Thymus (tissue), 11 donors: ENCODE data around the gene CYGB. TPM values are rescaled to one million over a fixed set of nuclear protein-coding genes. Genes with fewer than 3 reads are reported as not detected.

ENCODE experiments used
- DNase-seq, 9 donors: peaks; one replicate each; pipeline ENCODE4 v3.0.0-alpha.2; 2013; ENCODE audit warnings: low spot score in 9 of 9, low read depth in 6 of 9, missing footprints in 1 of 9
- H3K27ac ChIP-seq, 2 donors: one replicate each; pipeline ENCODE4 v1.5.1; 2013; ENCODE audit warnings: control low read depth in 1 of 2, low read depth in 1 of 2, low read length in 1 of 2, mild to moderate bottlenecking in 1 of 2, moderate library complexity in 1 of 2
- H3K27me3 ChIP-seq, 2 donors: one replicate each; pipeline ENCODE4 v1.5.1; 2013; ENCODE audit warnings: low read length in 1 of 2; ENCODE audit not compliant: control insufficient read depth in 2 of 2, insufficient read depth in 1 of 2
- H3K36me3 ChIP-seq, 2 donors: one replicate each; pipeline ENCODE4 v1.5.1; 2013; ENCODE audit warnings: low read length in 1 of 2, mild to moderate bottlenecking in 1 of 2, moderate library complexity in 1 of 2; ENCODE audit not compliant: control insufficient read depth in 2 of 2, insufficient read depth in 2 of 2
- H3K4me1 ChIP-seq, 2 donors: one replicate each; pipeline ENCODE4 v1.5.1; 2013; ENCODE audit warnings: low read length in 2 of 2; ENCODE audit not compliant: control insufficient read depth in 2 of 2, insufficient read depth in 2 of 2
- H3K4me3 ChIP-seq, 2 donors: one replicate each; pipeline ENCODE4 v1.5.1; 2013; ENCODE audit warnings: low read length in 2 of 2, control low read depth in 1 of 2, mild to moderate bottlenecking in 1 of 2
- H3K9me3 ChIP-seq, 2 donors: one replicate each; pipeline ENCODE4 v1.5.1; 2013; ENCODE audit warnings: low read length in 1 of 2, mild to moderate bottlenecking in 1 of 2; ENCODE audit not compliant: control insufficient read depth in 2 of 2, insufficient read depth in 1 of 2
- whole genome bisulfite sequencing: extraction: QIAGEN DNeasy Blood & Tissue Kit; methylation state at CpG from one replicate; pipeline ENCODE4 v1.1.7; 2013; 5-methylcytosine and 5-hydroxymethylcytosine counted together
- polyA plus RNA-seq: library from polyadenylated mRNA; stranded (reverse); fragments of 200-250 nt; gene quantifications from one replicate; pipeline ENCODE4 v1.2.3, GENCODE V29; 2013
- total RNA-seq: library from RNA; stranded (reverse); fragments of 120-200 nt; gene quantifications from one replicate; pipeline ENCODE4 v1.2.4, GENCODE V29; 2013
- donor health status: healthy.

The CYGB gene
- total and polyA plus RNA-seq, 2 donors = 1.6 to 12.1 TPM

- Histone ChIP-seq H3K27me3 (no peaks in the 10 kb centered on the region), H3K9me3 (no peaks in the 10 kb centered on the region), H3K4me1 (peaks cover 15 to 22% of the 10 kb centered on the region in 2 donors), H3K4me3 (no peak overlapping the region), H3K36me3 (no peaks in the 10 kb centered on the region), H3K27ac (no peak overlapping the region)
- WGBS = 97% methylated on average over 22 of the region's 22 CpGs
- DNase-seq = no peak
Observed at GRCh38 chr17:76487451-76488192, 49.9 kb downstream of the CYGB start.

- Histone ChIP-seq H3K4me3 (no peak overlapping the region), H3K4me1 (peaks cover 7 to 14% of the 10 kb centered on the region in 2 donors), H3K27ac (no peak overlapping the region), H3K36me3 (no peaks in the 10 kb centered on the region), H3K27me3 (no peaks in the 10 kb centered on the region), H3K9me3 (no peaks in the 10 kb centered on the region)
- 56% methylated on average over 11 of the region's 11 CpGs for WGBS
- DNase-seq = no peak
Observed at GRCh38 chr17:76485569-76485968, 51.9 kb downstream of the CYGB start.

- no peak overlapping the region for H3K4me3 ChIP-seq
- H3K4me1 ChIP-seq = peaks cover 7 to 15% of the 10 kb centered on the region in 2 donors
- H3K36me3 ChIP-seq = no peaks in the 10 kb centered on the region
- no peaks in the 10 kb centered on the region for H3K27me3 ChIP-seq
- DNase-seq = no peak
- no peak overlapping the region for H3K27ac ChIP-seq
- H3K9me3 ChIP-seq = no peaks in the 10 kb centered on the region
- 97% methylated on average over 11 of the region's 11 CpGs for WGBS
Observed at GRCh38 chr17:76484228-76484725, 53.2 kb downstream of the CYGB start.

- DNase-seq = peak in 2 of 9 donors; percentile 30 to 47
- Histone ChIP-seq H3K36me3 (peaks cover 0 to 2% of the 10 kb centered on the region in 2 donors), H3K4me3 (no peak overlapping the region), H3K9me3 (no peaks in the 10 kb centered on the region), H3K27me3 (no peaks in the 10 kb centered on the region), H3K27ac (peak overlapping the region; percentile 47 to 53), H3K4me1 (peaks cover 7 to 15% of the 10 kb centered on the region in 2 donors)
- WGBS = 65% methylated on average over 21 of the region's 21 CpGs
Observed at GRCh38 chr17:76481071-76481655, 56.3 kb downstream of the CYGB start.

GRCh38 chr17:76480632-76481031, 56.9 kb downstream of the CYGB start:
- no peak overlapping the region for H3K4me3 ChIP-seq
- H3K4me1 ChIP-seq = peaks cover 7 to 15% of the 10 kb centered on the region in 2 donors
- 18% methylated on average over 15 of the region's 15 CpGs for WGBS
- peaks cover 0 to 2% of the 10 kb centered on the region in 2 donors for H3K36me3 ChIP-seq
- H3K27me3 ChIP-seq = no peaks in the 10 kb centered on the region
- H3K27ac ChIP-seq = peak overlapping the region; percentile 47 to 53
- DNase-seq = peak in 5 of 9 donors; percentile 55 to 82 (median 60)
- H3K9me3 ChIP-seq = no peaks in the 10 kb centered on the region

- Histone ChIP-seq H3K9me3 (peaks cover 0 to 3% of the 10 kb centered on the region in 2 donors), H3K4me3 (no peak overlapping the region), H3K27me3 (no peaks in the 10 kb centered on the region), H3K27ac (no peak overlapping the region), H3K4me1 (peaks cover 7 to 15% of the 10 kb centered on the region in 2 donors), H3K36me3 (peaks cover 0 to 2% of the 10 kb centered on the region in 2 donors)
- WGBS = 90% methylated on average over 14 of the region's 14 CpGs
- no peak for DNase-seq
Observed at GRCh38 chr17:76479515-76480060, 57.9 kb downstream of the CYGB start.

- Histone ChIP-seq H3K27ac (no peak overlapping the region), H3K4me3 (no peak overlapping the region), H3K36me3 (peaks cover 0 to 2% of the 10 kb centered on the region in 2 donors), H3K27me3 (no peaks in the 10 kb centered on the region), H3K9me3 (peaks cover 0 to 3% of the 10 kb centered on the region in 2 donors), H3K4me1 (peaks cover 7 to 15% of the 10 kb centered on the region in 2 donors)
- WGBS = 95% methylated on average over 37 of the region's 37 CpGs
- no peak for DNase-seq
Observed at GRCh38 chr17:76478730-76479514, 58.6 kb downstream of the CYGB start.

GRCh38 chr17:76478097-76478496, 59.4 kb downstream of the CYGB start:
- 96% methylated on average over 10 of the region's 10 CpGs for WGBS
- Histone ChIP-seq H3K4me1 (peaks cover 7 to 15% of the 10 kb centered on the region in 2 donors), H3K4me3 (no peak overlapping the region), H3K27ac (no peak overlapping the region), H3K36me3 (peaks cover 0 to 2% of the 10 kb centered on the region in 2 donors), H3K9me3 (peaks cover 0 to 3% of the 10 kb centered on the region in 2 donors), H3K27me3 (no peaks in the 10 kb centered on the region)
- no peak for DNase-seq
